ENCODE data around the gene OSCP1.

DNA sequence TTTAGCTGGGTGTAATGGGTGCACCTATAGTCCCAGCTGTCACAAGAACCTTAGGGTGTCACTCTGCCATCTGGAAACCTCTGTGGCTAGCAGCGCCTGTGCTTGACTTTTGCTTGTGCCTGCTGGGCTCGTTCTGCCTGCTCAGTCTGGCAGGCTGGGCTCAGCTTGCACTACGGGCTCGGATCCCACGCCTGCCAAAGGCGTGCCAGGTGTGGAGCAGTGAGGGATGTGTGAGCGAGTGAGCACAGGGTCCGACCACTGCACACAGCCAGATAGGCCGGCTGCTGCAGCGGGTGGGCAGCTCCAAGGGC lies 49.8 kb downstream of the OSCP1 start:
- TF ChIP-seq, protein P1, sequence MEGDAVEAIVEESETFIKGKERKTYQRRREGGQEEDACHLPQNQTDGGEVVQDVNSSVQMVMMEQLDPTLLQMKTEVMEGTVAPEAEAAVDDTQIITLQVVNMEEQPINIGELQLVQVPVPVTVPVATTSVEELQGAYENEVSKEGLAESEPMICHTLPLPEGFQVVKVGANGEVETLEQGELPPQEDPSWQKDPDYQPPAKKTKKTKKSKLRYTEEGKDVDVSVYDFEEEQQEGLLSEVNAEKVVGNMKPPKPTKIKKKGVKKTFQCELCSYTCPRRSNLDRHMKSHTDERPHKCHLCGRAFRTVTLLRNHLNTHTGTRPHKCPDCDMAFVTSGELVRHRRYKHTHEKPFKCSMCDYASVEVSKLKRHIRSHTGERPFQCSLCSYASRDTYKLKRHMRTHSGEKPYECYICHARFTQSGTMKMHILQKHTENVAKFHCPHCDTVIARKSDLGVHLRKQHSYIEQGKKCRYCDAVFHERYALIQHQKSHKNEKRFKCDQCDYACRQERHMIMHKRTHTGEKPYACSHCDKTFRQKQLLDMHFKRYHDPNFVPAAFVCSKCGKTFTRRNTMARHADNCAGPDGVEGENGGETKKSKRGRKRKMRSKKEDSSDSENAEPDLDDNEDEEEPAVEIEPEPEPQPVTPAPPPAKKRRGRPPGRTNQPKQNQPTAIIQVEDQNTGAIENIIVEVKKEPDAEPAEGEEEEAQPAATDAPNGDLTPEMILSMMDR (IDR thresholded peaks at IDR 0.05): no peak
- TF ChIP-seq POLR2A (IDR thresholded peaks at IDR 0.05): no peak
